Measurements from ENCODE around the gene RPS21.

RPS21 gene

GRCh38 chr20:62415354-62416111 is 28.6 kb downstream of the RPS21 start:
- no peaks in the 10 kb centered on the region for H3K9me3 ChIP-seq (ENCODE audit: insufficient read depth, low read depth, low read length)
- TF ChIP-seq EZH2phosphoT487 (IDR thresholded peaks at IDR 0.05; ENCODE audit: borderline replicate concordance): no peak
- TF ChIP-seq, protein P1, sequence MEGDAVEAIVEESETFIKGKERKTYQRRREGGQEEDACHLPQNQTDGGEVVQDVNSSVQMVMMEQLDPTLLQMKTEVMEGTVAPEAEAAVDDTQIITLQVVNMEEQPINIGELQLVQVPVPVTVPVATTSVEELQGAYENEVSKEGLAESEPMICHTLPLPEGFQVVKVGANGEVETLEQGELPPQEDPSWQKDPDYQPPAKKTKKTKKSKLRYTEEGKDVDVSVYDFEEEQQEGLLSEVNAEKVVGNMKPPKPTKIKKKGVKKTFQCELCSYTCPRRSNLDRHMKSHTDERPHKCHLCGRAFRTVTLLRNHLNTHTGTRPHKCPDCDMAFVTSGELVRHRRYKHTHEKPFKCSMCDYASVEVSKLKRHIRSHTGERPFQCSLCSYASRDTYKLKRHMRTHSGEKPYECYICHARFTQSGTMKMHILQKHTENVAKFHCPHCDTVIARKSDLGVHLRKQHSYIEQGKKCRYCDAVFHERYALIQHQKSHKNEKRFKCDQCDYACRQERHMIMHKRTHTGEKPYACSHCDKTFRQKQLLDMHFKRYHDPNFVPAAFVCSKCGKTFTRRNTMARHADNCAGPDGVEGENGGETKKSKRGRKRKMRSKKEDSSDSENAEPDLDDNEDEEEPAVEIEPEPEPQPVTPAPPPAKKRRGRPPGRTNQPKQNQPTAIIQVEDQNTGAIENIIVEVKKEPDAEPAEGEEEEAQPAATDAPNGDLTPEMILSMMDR (conservative IDR thresholded peaks at IDR 0.05; ENCODE audit: low read length): no peak
- H3K4me2 ChIP-seq (ENCODE audit: low read depth, low read length, poor library complexity, severe bottlenecking): no peak overlapping the region
- no peaks in the 10 kb centered on the region for H3K79me2 ChIP-seq (ENCODE audit: insufficient read depth, low read length)
- H3K9ac ChIP-seq (ENCODE audit: low read depth, low read length, poor library complexity, severe bottlenecking): no peak overlapping the region
- no peaks in the 10 kb centered on the region for H3K36me3 ChIP-seq (ENCODE audit: insufficient read depth, low read length)
- H3K4me3 ChIP-seq (ENCODE audit: low read length, poor library complexity, severe bottlenecking): no peak overlapping the region
- H4K20me1 ChIP-seq (ENCODE audit: insufficient read depth, low read length, poor library complexity, severe bottlenecking): no peaks in the 10 kb centered on the region
- H3K4me1 ChIP-seq (ENCODE audit: insufficient read depth, low read length, poor library complexity, severe bottlenecking): peaks cover 1% of the 10 kb centered on the region
- no peaks in the 10 kb centered on the region for H3F3A ChIP-seq (ENCODE audit: low read depth)
- no peaks in the 10 kb centered on the region for H3K27me3 ChIP-seq (ENCODE audit: insufficient read depth, low read length, poor library complexity, severe bottlenecking)
- no peak overlapping the region for H2AFZ ChIP-seq (ENCODE audit: low read length)
- no peaks in the 10 kb centered on the region for H3K9me2 ChIP-seq (replicated peaks; ENCODE audit: low read depth, low read length)

DNA sequence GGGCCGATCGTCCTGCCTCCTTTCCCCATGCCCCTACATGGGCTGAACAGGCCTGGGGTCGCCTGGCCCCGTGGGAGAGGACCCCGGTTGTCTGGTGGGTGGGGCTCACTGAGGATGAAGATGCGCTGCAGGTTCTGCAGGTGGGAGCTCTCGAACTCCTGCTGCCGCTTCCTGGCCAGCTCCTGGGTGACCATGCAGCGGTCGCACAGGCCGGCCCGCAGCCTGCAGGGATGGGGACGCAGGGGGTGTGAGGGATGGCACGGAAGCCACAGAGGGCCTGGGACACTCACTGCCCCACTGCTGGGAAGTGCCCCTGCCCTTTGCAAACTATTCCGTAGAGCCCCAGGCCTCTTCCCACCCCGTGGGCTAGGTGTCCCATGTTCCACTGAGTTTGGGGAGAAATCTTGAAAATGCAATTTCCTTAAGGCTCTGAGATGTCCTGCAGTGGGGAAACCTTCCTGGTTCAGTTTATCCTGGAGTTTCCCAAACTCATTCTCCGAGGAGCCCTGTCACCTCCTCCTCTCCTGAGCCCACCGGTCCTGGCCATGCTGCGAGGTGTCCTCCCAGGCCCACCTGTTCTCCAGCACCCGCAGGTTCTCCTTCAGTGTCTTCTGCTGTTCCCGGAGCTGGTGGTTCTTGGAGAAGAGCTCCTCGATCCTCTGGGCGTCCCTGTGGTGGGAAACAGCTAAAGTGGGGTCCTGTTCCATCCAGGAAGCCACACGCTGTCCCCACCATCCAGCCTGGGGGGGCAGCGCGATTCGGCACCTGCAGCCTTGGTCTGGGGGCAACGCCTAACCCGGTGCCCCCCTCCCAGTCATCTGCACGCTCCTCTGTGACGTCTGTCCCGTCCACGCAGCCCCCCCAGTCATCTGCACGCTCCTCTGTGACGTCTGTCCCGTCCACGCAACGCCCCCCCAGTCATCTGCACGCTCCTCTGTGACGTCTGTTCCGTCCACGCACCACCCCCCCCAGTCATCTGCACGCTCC is 30.0 kb downstream of the RPS21 start:
- H3K9me3 ChIP-seq (ENCODE audit: insufficient read depth, low read depth, low read length): no peaks in the 10 kb centered on the region
- no peaks in the 10 kb centered on the region for H3K4me1 ChIP-seq (ENCODE audit: insufficient read depth, low read length, poor library complexity, severe bottlenecking)
- no peak overlapping the region for H3K4me2 ChIP-seq (ENCODE audit: low read depth, low read length, poor library complexity, severe bottlenecking)
- no peak overlapping the region for H3K4me3 ChIP-seq (ENCODE audit: low read length, poor library complexity, severe bottlenecking)
- no peaks in the 10 kb centered on the region for H3K36me3 ChIP-seq (ENCODE audit: insufficient read depth, low read length)
- H3K9me2 ChIP-seq (replicated peaks; ENCODE audit: low read depth, low read length): no peaks in the 10 kb centered on the region
- H3K27me3 ChIP-seq (ENCODE audit: insufficient read depth, low read length, poor library complexity, severe bottlenecking): no peaks in the 10 kb centered on the region
- no peak for TF ChIP-seq EZH2phosphoT487 (IDR thresholded peaks at IDR 0.05; ENCODE audit: borderline replicate concordance)
- TF ChIP-seq, protein P1 (conservative IDR thresholded peaks at IDR 0.05; ENCODE audit: low read length): no peak
- no peak overlapping the region for H2AFZ ChIP-seq (ENCODE audit: low read length)
- H3K79me2 ChIP-seq (ENCODE audit: insufficient read depth, low read length): no peaks in the 10 kb centered on the region
- H3K9ac ChIP-seq (ENCODE audit: low read depth, low read length, poor library complexity, severe bottlenecking): no peak overlapping the region
- H3F3A ChIP-seq (ENCODE audit: low read depth): no peaks in the 10 kb centered on the region
- no peaks in the 10 kb centered on the region for H4K20me1 ChIP-seq (ENCODE audit: insufficient read depth, low read length, poor library complexity, severe bottlenecking)

DNA sequence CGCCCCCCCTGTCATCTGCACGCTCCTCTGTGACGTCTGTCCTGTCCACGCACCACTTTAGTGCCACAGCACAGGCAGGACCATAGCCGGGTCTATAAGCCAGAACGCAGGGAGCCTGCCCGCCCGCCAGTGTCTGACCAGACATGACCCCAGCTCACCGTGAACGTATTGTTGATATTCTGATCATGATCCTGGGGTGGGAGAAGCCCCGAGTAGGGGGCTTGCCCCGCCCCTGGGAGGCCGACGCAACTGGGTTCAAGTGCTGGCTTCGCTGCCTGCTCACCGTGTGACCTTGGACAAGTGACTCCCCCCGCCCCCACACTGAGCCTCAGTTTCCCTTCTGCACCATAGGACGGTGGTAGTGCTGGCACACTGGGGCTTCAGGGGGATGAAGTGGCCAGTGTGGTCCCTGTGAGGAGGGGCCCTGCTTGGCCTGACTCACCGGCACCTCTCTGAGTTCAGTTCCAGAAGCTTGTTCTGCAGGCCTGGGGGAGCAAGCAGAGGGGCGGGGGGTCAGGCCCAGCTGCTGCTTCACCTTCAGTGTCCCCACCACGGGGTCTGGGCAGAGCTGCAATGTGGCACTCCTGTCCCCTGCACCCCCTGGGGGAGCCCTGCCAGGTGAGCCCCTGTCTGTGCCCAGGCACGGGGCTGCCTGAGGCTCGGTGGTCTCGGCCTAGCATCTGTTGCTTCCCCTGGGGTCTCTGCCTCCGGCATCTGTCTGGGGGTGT is 31.2 kb downstream of the RPS21 start:
- H3K9me2 ChIP-seq (replicated peaks; ENCODE audit: low read depth, low read length): no peaks in the 10 kb centered on the region
- H3K4me3 ChIP-seq (ENCODE audit: low read length, poor library complexity, severe bottlenecking): no peak overlapping the region
- no peak overlapping the region for H3K4me2 ChIP-seq (ENCODE audit: low read depth, low read length, poor library complexity, severe bottlenecking)
- no peaks in the 10 kb centered on the region for H3K27me3 ChIP-seq (ENCODE audit: insufficient read depth, low read length, poor library complexity, severe bottlenecking)
- no peaks in the 10 kb centered on the region for H3K9me3 ChIP-seq (ENCODE audit: insufficient read depth, low read depth, low read length)
- H3K9ac ChIP-seq (ENCODE audit: low read depth, low read length, poor library complexity, severe bottlenecking): no peak overlapping the region
- no peaks in the 10 kb centered on the region for H4K20me1 ChIP-seq (ENCODE audit: insufficient read depth, low read length, poor library complexity, severe bottlenecking)
- H3K79me2 ChIP-seq (ENCODE audit: insufficient read depth, low read length): no peaks in the 10 kb centered on the region
- H3F3A ChIP-seq (ENCODE audit: low read depth): no peaks in the 10 kb centered on the region
- H3K36me3 ChIP-seq (ENCODE audit: insufficient read depth, low read length): no peaks in the 10 kb centered on the region
- H2AFZ ChIP-seq (ENCODE audit: low read length): no peak overlapping the region
- H3K4me1 ChIP-seq (ENCODE audit: insufficient read depth, low read length, poor library complexity, severe bottlenecking): no peaks in the 10 kb centered on the region
- no peak for TF ChIP-seq EZH2phosphoT487 (IDR thresholded peaks at IDR 0.05; ENCODE audit: borderline replicate concordance)

All from Loucy (cell line).